Measurements from ENCODE around the gene DUSP1.
"Not testable (repeated sequence)": the region's sequence is repeated elsewhere in the genome, so short reads cannot be mapped to it uniquely, and the experiment has no call there.

DUSP1 gene

DNA sequence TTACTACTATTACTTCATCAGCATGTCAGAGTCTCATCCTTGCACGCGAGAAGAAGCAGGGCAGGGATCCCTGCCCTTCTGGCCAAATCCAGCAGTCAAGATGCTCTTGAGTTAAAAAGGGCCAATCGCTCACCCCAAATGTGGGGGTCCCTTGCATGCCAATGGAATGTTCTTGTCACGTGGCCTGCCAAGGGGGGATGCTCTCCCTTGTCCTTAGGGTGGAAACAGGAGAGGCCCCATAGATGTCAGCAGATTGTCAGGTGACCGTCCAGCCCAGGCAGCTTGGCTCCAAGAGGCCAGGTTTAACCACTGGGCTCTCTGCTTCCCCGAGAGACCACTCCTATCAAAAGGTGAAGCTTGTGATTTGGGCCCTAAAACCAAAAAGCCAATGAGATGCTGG lies 25.3 kb upstream of the DUSP1 start:
- no peak for DNase-seq

DNA sequence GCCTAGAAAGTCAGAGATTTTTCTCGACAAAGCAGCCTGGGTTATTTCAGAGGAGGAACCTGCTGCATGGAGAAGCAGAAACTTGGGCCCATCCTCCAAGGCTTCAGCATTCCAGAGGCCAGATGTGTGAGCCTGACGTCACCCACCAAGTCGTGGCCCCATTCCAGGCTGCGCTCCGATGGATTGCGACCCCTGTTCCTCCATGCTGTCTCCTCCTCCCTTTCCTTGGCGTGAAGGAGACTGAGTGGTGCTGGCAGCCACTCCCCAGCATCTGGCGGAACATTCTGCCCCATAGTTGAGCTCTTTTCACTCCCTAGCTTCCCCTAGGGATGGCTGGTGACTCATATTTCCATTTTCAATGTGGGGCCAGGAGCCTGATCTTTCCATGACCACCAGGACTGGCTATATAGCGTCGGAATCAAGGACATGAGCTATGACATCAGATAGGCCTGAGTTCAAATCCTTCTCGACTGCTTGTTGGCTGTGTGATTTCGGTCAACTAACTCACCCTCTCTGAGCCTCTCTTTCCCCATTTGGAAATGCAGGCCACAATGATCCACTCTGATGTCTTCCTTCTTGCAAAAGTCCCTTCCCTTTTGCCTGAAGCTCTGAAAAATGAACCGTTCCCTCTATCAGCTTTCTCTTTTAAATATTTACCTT lies 24.5 kb upstream of the DUSP1 start:
- no peak for DNase-seq

GRCh38 chr5:172793577-172794488 lies 22.8 kb upstream of the DUSP1 start:
- DNase-seq = no peak

- no peak for DNase-seq
Measured at GRCh38 chr5:172792701-172793570, 21.9 kb upstream of the DUSP1 start.

- DNase-seq = no peak
Measured at GRCh38 chr5:172791726-172792445, 20.9 kb upstream of the DUSP1 start.

- no peak for DNase-seq
Measured at GRCh38 chr5:172791286-172791685, 20.3 kb upstream of the DUSP1 start.

GRCh38 chr5:172790496-172790889 lies 19.5 kb upstream of the DUSP1 start:
- DNase-seq = no peak

- DNase-seq = no peak
Measured at GRCh38 chr5:172789687-172790495, 18.9 kb upstream of the DUSP1 start.

- no peak for DNase-seq
Measured at GRCh38 chr5:172788771-172789686, 18.0 kb upstream of the DUSP1 start.

- not testable (repeated sequence) for DNase-seq
Measured at GRCh38 chr5:172787538-172787937, 16.5 kb upstream of the DUSP1 start.

DNA sequence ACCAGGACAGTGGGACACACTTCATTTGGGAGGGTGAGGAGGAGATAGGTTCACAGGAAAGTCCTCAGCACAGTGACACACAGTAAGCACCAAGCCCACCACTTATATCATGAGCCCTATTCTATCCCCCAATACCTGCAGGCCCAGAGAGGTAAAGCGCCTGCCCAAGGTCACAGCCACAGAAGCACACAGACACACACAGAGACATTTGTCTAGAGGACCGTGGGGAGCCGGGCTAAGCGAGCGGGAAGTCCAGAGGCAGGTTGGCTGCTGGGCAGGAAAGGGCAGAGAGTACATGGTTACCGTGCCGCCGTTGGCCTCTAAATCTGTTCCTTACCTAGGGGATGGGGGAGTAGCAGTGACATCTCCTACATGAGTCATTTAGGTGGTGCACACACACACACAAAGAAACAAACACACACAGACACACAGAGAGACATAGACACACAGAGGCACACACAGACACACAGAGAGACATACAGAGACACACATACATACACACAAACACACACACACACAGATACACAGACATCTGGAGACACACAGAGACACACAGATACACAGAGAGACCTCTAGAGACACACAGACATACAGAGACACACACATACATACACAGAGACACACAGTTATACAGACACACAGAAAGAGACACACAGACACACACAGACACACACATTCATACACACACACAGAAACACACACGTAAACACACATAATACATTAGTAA lies 15.9 kb upstream of the DUSP1 start:
- DNase-seq = no peak

DNA sequence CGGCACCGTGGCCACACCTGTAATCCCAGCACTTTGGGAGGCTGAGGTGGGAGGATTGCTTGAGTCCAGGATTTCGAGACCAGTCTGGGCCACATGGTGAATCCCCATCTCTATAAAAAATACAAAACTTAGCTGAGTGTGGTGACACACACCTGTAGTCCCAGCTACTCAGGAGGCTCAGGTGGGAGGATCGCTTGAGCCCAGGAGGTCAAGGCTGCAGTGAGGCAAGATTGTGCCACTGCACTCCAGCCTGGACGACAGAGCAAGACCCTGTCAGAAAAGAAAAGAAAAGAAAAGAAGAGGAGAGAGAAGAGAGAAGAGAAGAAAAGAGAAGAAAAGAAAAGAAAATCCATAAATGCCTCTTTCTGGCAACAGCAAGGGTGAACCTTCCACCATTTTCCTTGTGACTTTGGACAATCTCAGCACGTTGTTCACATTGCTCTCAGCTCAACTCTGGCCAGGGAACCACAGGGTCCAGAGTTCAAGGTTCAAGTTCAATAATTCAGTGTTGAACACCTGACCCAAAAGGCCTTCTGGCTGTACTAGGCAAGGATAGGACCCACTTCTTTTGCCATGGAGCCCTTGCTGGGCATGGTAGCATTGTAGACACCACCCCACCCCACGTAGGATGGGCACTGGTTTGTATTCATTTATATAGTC lies 14.6 kb upstream of the DUSP1 start:
- no peak for DNase-seq

DNA sequence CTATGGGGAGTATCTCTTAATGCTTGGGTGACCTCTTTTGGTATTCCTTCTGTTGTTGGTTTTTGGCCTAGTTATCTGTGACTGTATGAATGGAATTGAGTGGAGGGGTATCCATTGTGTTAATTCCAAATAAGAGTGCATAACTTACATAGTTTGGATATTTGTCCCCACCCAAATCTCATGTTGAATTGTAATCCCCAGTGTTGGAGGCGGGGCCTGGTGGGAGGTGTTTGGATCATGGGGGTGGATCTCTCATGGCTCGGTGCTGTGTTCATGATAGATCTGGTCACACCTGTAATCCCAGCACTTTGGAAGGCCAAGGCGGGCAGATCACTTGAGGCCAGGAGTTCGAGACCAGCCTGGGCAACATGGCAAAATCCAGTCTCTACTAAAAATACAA lies 13.2 kb upstream of the DUSP1 start:
- not testable (repeated sequence) for DNase-seq

DNA sequence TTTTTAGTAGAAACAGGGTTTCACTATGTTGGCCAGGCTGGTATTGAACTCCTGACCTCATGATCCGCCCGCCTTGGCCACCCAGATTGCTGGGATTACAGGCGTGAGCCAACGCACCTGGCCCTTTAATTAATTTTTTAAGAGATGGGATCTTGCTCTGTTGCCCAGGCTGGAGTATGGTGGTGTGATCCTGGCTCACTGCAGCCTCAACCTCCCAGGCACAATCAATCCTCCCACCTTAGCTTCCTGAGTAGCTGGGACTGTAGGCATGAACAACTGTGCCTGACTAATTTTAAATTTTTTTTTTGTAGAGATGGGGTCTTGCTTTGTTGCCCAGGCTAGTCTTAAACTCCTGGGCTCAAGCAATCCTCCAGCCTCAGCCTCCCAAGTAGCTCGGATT lies 12.3 kb upstream of the DUSP1 start:
- not testable (repeated sequence) for DNase-seq

DNA sequence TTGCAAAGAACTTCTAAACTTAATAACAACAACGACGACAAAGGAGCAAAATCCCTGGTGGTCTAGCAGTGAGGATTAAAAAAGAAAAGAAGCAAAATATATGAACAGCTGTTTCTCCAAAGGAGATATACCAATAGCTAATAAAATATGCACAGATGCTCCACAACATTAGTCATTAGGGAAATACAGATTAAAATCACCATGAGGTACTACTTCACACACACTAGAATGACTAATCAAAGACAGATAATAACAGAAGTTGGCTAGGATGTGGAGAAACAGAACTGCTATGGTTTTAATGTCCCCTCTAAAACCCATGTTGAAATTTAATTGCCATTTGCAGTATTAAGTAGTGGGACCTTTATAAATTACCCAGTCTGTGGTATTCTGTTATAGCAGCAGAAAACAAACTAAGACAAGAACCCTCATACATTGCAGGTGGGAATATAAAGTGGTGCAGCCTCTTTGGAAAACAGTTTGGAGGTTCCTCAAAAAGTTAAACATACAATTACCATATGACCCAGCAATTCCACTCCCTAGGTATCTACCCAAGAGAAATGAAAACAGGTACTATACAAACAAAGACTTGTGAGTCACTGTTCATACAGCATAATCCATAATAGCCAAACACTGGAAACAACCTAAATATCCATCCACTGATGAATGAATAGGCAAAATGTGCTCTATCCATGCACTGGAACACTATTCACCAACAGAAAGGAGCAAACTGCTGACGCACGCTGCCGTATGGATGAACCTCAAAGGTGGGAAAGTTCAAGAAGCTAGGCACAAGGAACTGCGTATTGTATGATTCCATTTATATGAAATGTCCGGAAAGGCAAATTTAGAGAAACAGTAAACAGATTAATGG lies 11.4 kb upstream of the DUSP1 start:
- DNase-seq = no peak

GRCh38 chr5:172779691-172780341 lies 8.8 kb upstream of the DUSP1 start:
- no peak for DNase-seq

Data from DMS153 (cell line).